Testis (tissue), 3 donors: ENCODE measurements around the gene MFAP3L. TPM values are rescaled to one million over a fixed set of nuclear protein-coding genes. Genes with fewer than 3 reads are reported as not detected.

ENCODE experiments used
- DNase-seq: peaks from one replicate; pipeline ENCODE4 v3.0.0-alpha.2; 2019
- H3K27ac ChIP-seq, 2 donors: fragments of 200-600 bp; sonication (generic); one replicate each; pipeline ENCODE4 v1.5.1; 2019
- H3K27me3 ChIP-seq: fragments of 200-600 bp; sonication (generic); one replicate; pipeline ENCODE4 v1.5.1; 2019
- H3K36me3 ChIP-seq: fragments of 200-600 bp; sonication (generic); one replicate; pipeline ENCODE4 v1.5.1; 2017; ENCODE audit warnings: low read depth; ENCODE audit errors: missing control alignments
- H3K4me1 ChIP-seq: fragments of 200-600 bp; sonication (generic); one replicate; pipeline ENCODE4 v1.5.1; 2019
- H3K4me3 ChIP-seq, 2 donors: fragments of 200-600 bp; sonication (generic); one replicate each; pipeline ENCODE4 v1.5.1; 2017 to 2019
- H3K9me3 ChIP-seq: fragments of 200-600 bp; sonication (generic); one replicate; pipeline ENCODE4 v1.5.1; 2017
- POLR2A ChIP-seq: fragments of 450-650 bp; IDR thresholded peaks from one replicate; pipeline ENCODE4 v1.6.1; 2017; ENCODE audit warnings: antibody characterized with exemption, mild to moderate bottlenecking, moderate library complexity
- WGBS, 2 donors: methylation state at CpG; one replicate each; pipeline ENCODE4 v1.1.5; 2018; 5-methylcytosine and 5-hydroxymethylcytosine counted together
- intact Hi-C: fragments of 100-400 bp; cut with DNase I; formaldehyde crosslinking; loops from one replicate; pipeline ENCODE4 v1.15.1; 2023; ENCODE audit warnings: low total_unique reads
- polyA plus RNA-seq: library from polyadenylated mRNA; stranded (reverse); fragments of 350-450 nt; fragmentation: Illumina TruSeq; extraction: RNeasy Lipid Tissue Mini Kit (QIAGEN cat#74804); gene quantifications from one replicate; pipeline ENCODE4 v1.2.3, GENCODE V29; 2014; ENCODE audit warnings: low read depth, low replicate concordance; ENCODE audit not compliant: insufficient read depth
- total RNA-seq, 2 donors: library from RNA; depleted of rRNA; stranded (reverse); fragments of >200 nt; gene quantifications; one replicate each; pipeline ENCODE4 v1.2.3, GENCODE V29; 2016
- TF ChIP-seq, protein P1 (sequence below), 3 experiments: fragments of 450-650 bp in 2 of 3; fragments of 200-600 bp in 1 of 3; sonication (generic) in 1 of 3; IDR thresholded peaks; one replicate each; pipeline ENCODE4 v1.5.1; 2016 to 2019; ENCODE audit warnings: antibody characterized with exemption in 3 of 3, mild to moderate bottlenecking in 2 of 3, moderate library complexity in 1 of 3

Gene MFAP3L
- total and polyA plus RNA-seq, 3 donors from 2014 or later, result 41.4 to 113 (median 78.6) TPM

DNA sequence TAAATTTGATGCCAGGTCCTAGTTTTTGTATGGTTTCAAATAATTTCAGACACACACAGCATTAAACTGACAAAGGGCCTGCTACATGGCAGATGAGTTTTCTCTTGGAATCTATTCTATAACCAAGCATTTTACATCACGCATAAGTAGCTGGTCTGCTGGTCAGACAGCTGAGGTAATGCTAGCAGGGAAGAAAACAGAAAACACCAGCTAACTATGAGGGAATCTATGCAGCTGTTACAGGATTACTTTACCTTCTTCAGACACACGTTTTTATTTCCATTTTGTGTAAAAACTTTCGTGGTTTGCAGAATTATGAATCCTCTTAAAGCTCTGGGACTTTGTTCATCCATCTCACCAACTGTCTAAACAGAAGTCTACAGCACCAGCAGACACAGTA, 42.0 kb downstream of the MFAP3L start:
- H3K4me3 ChIP-seq, result no peak overlapping the region
- TF ChIP-seq, protein P1, sequence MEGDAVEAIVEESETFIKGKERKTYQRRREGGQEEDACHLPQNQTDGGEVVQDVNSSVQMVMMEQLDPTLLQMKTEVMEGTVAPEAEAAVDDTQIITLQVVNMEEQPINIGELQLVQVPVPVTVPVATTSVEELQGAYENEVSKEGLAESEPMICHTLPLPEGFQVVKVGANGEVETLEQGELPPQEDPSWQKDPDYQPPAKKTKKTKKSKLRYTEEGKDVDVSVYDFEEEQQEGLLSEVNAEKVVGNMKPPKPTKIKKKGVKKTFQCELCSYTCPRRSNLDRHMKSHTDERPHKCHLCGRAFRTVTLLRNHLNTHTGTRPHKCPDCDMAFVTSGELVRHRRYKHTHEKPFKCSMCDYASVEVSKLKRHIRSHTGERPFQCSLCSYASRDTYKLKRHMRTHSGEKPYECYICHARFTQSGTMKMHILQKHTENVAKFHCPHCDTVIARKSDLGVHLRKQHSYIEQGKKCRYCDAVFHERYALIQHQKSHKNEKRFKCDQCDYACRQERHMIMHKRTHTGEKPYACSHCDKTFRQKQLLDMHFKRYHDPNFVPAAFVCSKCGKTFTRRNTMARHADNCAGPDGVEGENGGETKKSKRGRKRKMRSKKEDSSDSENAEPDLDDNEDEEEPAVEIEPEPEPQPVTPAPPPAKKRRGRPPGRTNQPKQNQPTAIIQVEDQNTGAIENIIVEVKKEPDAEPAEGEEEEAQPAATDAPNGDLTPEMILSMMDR (IDR thresholded peaks at IDR 0.05), result no peak
- no peak for TF ChIP-seq POLR2A
- no peaks in the 10 kb centered on the region for H3K4me1 ChIP-seq
- DNase-seq, result no peak
- intact Hi-C loops, result no loop called here
- H3K9me3 ChIP-seq, result no peaks in the 10 kb centered on the region
- no peaks in the 10 kb centered on the region for H3K36me3 ChIP-seq
- no peaks in the 10 kb centered on the region for H3K27me3 ChIP-seq
- H3K27ac ChIP-seq, result no peak overlapping the region
- 44 to 57% methylated on average over 3 of the region's 3 CpGs for WGBS, 2 donors

DNA sequence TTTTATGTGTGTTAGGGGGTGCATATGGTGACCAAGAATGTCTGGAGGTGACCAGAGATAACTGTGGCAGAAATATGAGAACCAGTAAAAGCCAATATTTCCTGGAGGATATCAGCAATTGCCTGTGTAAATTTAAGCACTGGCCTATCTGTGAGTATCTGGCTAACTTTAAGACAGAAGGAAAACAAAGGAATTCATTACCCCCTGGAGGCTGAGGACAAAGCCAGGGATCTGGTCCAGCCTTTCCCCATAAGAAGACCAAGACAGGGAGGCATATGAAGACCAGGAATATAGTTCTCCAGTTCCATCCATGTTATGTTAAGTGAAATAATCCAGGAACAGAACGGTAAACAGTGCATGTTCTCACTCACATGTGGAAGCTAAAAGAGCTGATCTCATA, 49.2 kb downstream of the MFAP3L start:
- Histone ChIP-seq H3K4me3 (no peak overlapping the region), H3K27ac (no peak overlapping the region), H3K36me3 (no peaks in the 10 kb centered on the region), H3K4me1 (no peaks in the 10 kb centered on the region), H3K27me3 (no peaks in the 10 kb centered on the region), H3K9me3 (no peaks in the 10 kb centered on the region)
- intact Hi-C loops, result no loop called here
- no peak for TF ChIP-seq POLR2A
- TF ChIP-seq, protein P1 (IDR thresholded peaks at IDR 0.05), result no peak
- DNase-seq, result no peak
- WGBS, 2 donors, result 65 to 71% methylated on average over 1 of the region's 1 CpG

DNA sequence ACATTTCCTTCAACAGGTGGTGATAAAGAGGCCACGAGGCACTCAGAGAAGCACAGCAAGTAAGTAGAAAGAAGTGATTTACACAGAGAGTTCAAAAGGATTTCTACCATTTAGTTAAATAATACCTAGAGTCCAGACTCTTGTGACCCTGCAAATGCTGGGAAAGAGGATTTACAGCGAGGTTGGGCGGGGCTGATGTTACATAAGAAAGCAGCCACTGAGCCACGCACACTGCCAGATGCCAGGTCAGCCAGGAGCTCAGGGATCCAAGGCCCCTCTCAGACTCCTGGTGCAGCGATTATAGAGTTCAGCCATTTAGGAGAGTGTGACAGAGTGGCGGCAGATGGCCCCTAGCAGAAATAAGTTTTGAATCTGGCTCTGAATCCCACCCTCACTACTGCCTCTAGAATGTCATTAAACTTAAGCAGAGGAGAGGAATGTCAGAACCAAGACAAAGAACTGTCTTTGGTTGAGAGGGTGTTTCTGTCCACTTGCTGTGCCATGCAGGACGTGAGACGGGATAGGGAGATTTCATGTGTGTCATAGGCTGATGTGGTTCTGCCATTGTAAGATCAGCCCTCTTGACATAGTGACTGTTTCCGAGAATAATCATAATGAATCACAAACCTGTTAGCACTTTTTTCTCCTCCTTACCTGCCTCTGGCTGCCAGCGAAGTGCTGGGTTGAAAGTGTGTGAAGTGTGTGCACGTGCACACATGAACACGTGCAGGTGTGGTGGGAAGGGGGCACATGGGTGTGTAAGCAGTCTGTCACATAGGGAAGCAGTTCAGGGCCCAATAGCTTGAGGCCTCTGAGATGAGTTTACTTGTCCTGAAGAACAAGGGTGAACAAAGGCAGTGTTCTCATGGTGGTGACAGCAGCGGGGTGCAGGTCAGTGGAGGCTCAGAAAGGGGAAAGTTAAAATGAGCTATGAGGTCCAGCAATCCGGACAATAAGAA, 50.1 kb downstream of the MFAP3L start:
- DNase-seq, result no peak
- Histone ChIP-seq H3K27me3 (no peaks in the 10 kb centered on the region), H3K9me3 (no peaks in the 10 kb centered on the region), H3K4me1 (no peaks in the 10 kb centered on the region), H3K27ac (no peak overlapping the region), H3K4me3 (no peak overlapping the region), H3K36me3 (no peaks in the 10 kb centered on the region)
- WGBS, 2 donors, result 82 to 84% methylated on average over 13 to 14 of the region's 14 CpGs
- TF ChIP-seq, protein P1 (IDR thresholded peaks at IDR 0.05), result no peak
- no peak for TF ChIP-seq POLR2A
- intact Hi-C loops, result no loop called here

DNA sequence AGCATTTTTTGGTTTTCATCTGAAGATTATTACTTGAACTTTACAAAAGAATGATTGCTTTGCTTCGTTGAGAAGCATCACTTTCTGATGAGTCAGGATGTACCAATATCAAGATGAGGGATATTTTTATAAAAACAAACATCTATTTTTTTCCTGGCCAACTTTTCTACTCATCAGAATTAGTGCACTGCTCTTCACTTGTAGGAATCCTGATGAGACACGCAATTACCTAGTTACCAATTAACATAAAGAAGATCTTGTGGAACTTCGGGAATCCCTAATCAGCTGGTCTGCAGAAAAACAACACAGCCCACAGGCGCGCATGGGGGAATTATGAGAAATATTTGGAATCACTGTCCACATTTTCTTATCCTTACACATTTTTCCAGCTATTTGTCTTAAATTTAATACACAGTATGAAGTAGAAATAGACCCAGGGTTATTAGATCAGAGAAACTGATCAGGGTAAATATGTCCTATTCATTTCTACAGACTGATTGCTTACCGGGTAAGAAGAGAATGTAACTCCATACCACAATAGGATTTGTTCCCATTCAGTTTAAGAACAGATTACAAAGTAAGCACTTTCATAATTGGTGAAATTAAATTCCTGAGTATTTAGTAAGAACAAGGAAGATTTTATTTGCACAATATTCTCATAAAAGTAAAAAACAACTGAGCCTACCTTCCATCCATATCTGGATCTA, 50.9 kb downstream of the MFAP3L start:
- intact Hi-C loops, result no loop called here
- Histone ChIP-seq H3K4me1 (no peaks in the 10 kb centered on the region), H3K36me3 (no peaks in the 10 kb centered on the region), H3K27me3 (no peaks in the 10 kb centered on the region), H3K9me3 (no peaks in the 10 kb centered on the region), H3K4me3 (no peak overlapping the region), H3K27ac (no peak overlapping the region)
- WGBS, 2 donors, result 65 to 77% methylated on average over 6 of the region's 6 CpGs
- no peak for DNase-seq
- TF ChIP-seq POLR2A, result no peak
- TF ChIP-seq, protein P1 (IDR thresholded peaks at IDR 0.05), result no peak
